ENCODE results near the gene MOGAT2. TPM values are rescaled to one million over a fixed set of nuclear protein-coding genes. Genes with fewer than 3 reads are reported as not detected.

MOGAT2 gene
- polyA plus RNA-seq, 3 donors: 1.0 to 1.5 (median 1.0) TPM

DNA sequence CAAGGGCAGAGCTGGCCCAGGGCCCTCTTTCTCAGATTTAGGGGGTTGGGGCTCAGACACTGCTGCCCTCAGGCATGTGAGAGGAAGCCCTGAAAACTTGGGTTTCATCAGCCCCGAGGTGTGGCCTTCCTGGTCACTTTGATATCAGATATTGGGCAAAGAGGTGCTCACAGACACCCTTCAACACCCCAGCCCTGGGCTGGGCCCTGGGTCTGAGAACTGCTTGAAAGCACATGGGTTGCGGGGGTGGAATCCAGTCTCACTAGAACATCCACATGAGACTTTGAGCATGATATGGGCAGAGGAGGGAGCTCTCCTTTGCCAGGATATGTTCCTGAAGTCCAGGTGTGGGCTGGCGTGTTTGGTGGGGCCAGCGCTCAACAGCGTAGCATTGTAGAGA, 61.3 kb downstream of the MOGAT2 start:
- no peak for DNase-seq

DNA sequence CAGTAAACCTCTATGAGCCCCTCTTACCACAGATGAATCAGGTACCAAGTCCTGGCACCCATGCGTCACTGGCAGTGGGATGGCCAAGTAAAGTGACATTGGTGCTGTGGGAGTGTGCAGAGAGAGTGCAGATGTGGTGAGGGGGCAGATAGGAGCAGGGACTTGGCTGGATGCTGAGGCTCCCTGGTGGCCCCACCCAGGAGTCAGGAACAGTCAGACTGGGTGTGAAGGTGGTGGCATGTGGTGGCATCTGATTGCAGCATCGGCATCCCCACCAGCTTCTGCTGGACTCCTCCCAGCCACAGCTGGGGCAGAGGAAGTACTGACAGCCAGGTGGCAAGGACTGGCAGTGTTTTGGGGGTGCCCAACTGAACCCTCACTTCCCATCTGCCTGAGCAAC, 62.3 kb downstream of the MOGAT2 start:
- DNase-seq: no peak

DNA sequence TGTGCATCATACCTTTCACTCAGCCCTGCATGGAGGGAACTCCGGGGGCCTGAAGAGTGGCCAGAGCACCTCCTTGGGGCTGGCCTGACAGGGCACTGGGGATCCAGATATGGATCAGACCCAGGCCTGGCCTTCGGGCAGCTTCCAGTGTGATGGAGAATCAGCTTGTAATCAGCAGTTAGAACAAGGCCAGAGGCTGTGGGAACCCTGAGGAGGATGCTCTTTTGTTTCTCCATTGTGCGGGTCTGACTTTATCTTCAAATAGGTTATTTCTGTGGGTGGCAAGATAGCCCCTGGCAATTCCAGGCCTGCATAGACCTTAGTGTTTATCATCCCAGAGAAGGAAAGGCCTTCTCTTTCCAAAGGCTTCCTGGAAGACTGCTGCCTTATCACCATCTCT, 63.2 kb downstream of the MOGAT2 start:
- no peak for DNase-seq

DNA sequence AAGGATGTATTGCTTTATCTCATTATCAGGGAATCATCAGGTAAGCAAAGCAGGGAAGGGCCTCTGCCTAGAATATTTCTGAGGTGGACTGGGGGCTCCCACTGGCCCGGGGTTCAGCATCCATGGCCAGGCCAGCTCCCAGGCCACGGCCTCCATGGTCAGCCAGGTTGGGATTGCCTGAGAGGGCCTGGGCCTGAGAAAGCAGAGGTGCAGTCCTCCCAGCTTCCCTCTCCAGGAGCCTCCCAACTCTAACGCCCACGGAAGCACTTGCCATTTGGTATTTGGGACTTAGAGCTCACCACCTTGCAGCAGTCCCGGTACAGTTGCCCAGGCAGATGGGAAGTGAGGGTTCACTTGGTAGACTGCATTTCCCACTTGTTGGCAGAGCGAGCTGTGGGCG, 63.7 kb downstream of the MOGAT2 start:
- no peak for DNase-seq

DNA sequence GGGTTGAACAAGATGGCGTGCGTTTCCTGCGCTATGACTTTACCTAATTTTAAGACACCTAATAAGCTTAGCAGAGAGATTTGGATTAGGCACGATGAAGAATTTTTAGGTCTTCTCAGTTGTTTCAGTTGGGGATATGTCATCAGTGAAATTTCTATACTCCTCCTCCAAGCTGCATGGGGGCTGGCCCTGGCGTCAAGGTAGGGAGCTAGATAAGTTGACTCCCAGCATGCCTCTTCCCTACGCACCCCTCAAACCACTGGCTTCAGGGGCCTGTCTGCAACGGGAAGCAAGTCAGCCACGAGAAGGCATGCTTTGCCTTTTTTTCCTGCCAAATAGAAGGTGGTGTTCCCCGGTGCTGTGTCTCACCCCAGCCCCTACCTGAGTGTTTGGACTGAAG, 64.2 kb downstream of the MOGAT2 start:
- DNase-seq: no peak

Other genes with a start within 250 kb of the MOGAT2 start
- gene GDPD5, start 191.9 kb upstream of the MOGAT2 start, polyA plus RNA-seq (ENCODE audit: insufficient read length in 3 of 3): 10 to 100 TPM; 12.1 to 19.1 (median 13.6) TPM
- 100 to 1,000 TPM; 317 to 412 (median 325) TPM for gene SERPINH1, start 155.6 kb upstream of the MOGAT2 start, polyA plus RNA-seq (ENCODE audit: insufficient read length in 3 of 3)
- gene MAP6, start 48.8 kb upstream of the MOGAT2 start, polyA plus RNA-seq (ENCODE audit: insufficient read length in 3 of 3): 1 to 10 TPM; 6.2 to 8.2 (median 7.6) TPM
- gene DGAT2, start 50.9 kb downstream of the MOGAT2 start, polyA plus RNA-seq (ENCODE audit: insufficient read length in 3 of 3): 1 to 10 TPM; 3.9 to 5.0 (median 4.9) TPM
- 10 to 100 TPM; 15.6 to 17.3 (median 16.7) TPM for gene UVRAG, start 97.4 kb downstream of the MOGAT2 start, polyA plus RNA-seq (ENCODE audit: insufficient read length in 3 of 3)

Measured in renal pelvis (tissue), 4 donors.